ENCODE measurements around the gene THRAP3. TPM values are rescaled to one million over a fixed set of nuclear protein-coding genes. Genes with fewer than 3 reads are reported as not detected.

The THRAP3 gene
- total and polyA plus RNA-seq, 2 of the 8 experiments (the other 6 are each of a cell fraction or from before 2014, with no cell fraction given) = 40.2 to 183 TPM

- TF ChIP-seq ZNF274 (IDR thresholded peaks at IDR 0.05; ENCODE audit: borderline replicate concordance, extremely low read depth, low read length) = no peak
- no peak for TF ChIP-seq CEBPB (IDR thresholded peaks at IDR 0.05; ENCODE audit: low read depth, low read length)
- peak; percentile 66; the same call in 1 of the 2 replicates for TF ChIP-seq POLR2AphosphoS5 (IDR thresholded peaks at IDR 0.05; ENCODE audit: low read depth, low read length)
- TF ChIP-seq SIRT6 (IDR thresholded peaks at IDR 0.05; ENCODE audit: low read length) = no peak
- TF ChIP-seq CHD1 (IDR thresholded peaks at IDR 0.05; ENCODE audit: low read depth, low read length) = no peak
Measured at GRCh38 chr1:36321119-36321951, 97.1 kb downstream of the THRAP3 start (continued).

Measured in H1 (cell line).